Germinal center (tissue), 1 donor: ENCODE data around the gene OR14A16.

ENCODE experiments used
- DNase-seq: peaks from one replicate; pipeline ENCODE4 v3.0.0; 2012; ENCODE audit warnings: mixed read lengths, low spot score

The OR14A16 gene

GRCh38 chr1:247824023-247824422 lies at the start of gene OR14A16:
Gene OR14A16, minus strand, starts transcription at chr1:247824119. Its CDS starts 8,390 bp downstream, at chr1:247815729.
- DNase-seq: no peak

- DNase-seq: no peak
Observed at GRCh38 chr1:247865416-247865815, 41.5 kb upstream of the OR14A16 start.

GRCh38 chr1:247864644-247865043 lies 40.7 kb upstream of the OR14A16 start:
- no peak for DNase-seq

- DNase-seq: no peak
Observed at GRCh38 chr1:247862756-247863155, 38.8 kb upstream of the OR14A16 start.

- DNase-seq: no peak
Observed at GRCh38 chr1:247857985-247858619, 34.2 kb upstream of the OR14A16 start.

GRCh38 chr1:247857069-247857984 lies 33.4 kb upstream of the OR14A16 start, which contains the start of gene TRIM58:
Gene TRIM58, plus strand, starts transcription at chr1:247857187. Its CDS starts 60 bp downstream, at chr1:247857247.
- peak; percentile 53 for DNase-seq

GRCh38 chr1:247855911-247856310 lies 32.0 kb upstream of the OR14A16 start:
- no peak for DNase-seq

- DNase-seq: no peak
Observed at GRCh38 chr1:247854899-247855545, 31.1 kb upstream of the OR14A16 start.

- no peak for DNase-seq
Observed at GRCh38 chr1:247849616-247850015, 25.7 kb upstream of the OR14A16 start.

- no peak for DNase-seq
Observed at GRCh38 chr1:247848346-247848745, 24.4 kb upstream of the OR14A16 start.

- no peak for DNase-seq
Observed at GRCh38 chr1:247845693-247846017, 21.7 kb upstream of the OR14A16 start.

GRCh38 chr1:247845011-247845692 lies 21.2 kb upstream of the OR14A16 start:
- DNase-seq: no peak

- no peak for DNase-seq
Observed at GRCh38 chr1:247843411-247843810, 19.5 kb upstream of the OR14A16 start.

- DNase-seq: no peak
Observed at GRCh38 chr1:247841796-247842195, 17.9 kb upstream of the OR14A16 start, which contains the start of gene OR11L1. Gene OR11L1, minus strand, starts transcription at chr1:247841896. Its CDS starts 0 bp downstream, at chr1:247841896.

- no peak for DNase-seq
Observed at GRCh38 chr1:247840818-247841217, 16.9 kb upstream of the OR14A16 start.

GRCh38 chr1:247833601-247834000 lies 9.7 kb upstream of the OR14A16 start:
- DNase-seq: no peak

GRCh38 chr1:247829656-247830055 lies 5.7 kb upstream of the OR14A16 start:
- DNase-seq: no peak

- DNase-seq: no peak
Observed at GRCh38 chr1:247825362-247825761, 1.4 kb upstream of the OR14A16 start.

- DNase-seq: no peak
Observed at GRCh38 chr1:247822060-247822459, 1.9 kb downstream of the OR14A16 start.

- DNase-seq: no peak
Observed at GRCh38 chr1:247812637-247813036, 11.3 kb downstream of the OR14A16 start.

- no peak for DNase-seq
Observed at GRCh38 chr1:247797518-247797917, 26.4 kb downstream of the OR14A16 start.

- DNase-seq: no peak
Observed at GRCh38 chr1:247769603-247770002, 54.3 kb downstream of the OR14A16 start.
